Parathyroid adenoma (tissue), 2 donors: ENCODE measurements around the gene RAF1.

Experiments used
- H2AFZ ChIP-seq: fragments of 300-600 bp; sonication (generic); one replicate; pipeline ENCODE4 v1.7.0; 2017; ENCODE audit warnings: antibody characterized with exemption, mild to moderate bottlenecking
- H3K27ac ChIP-seq: fragments of 300-600 bp; sonication (generic); one replicate; pipeline ENCODE4 v1.7.0; 2017
- H3K27me3 ChIP-seq: fragments of 300-600 bp; sonication (generic); one replicate; pipeline ENCODE4 v1.7.0; 2017; ENCODE audit warnings: low read length; ENCODE audit not compliant: control insufficient read depth, insufficient read depth
- H3K36me3 ChIP-seq: fragments of 300-600 bp; sonication (generic); one replicate; pipeline ENCODE4 v1.7.0; 2017; ENCODE audit warnings: low read length; ENCODE audit not compliant: control insufficient read depth, insufficient read depth
- H3K4me1 ChIP-seq: fragments of 300-600 bp; sonication (generic); one replicate; pipeline ENCODE4 v1.7.0; 2017; ENCODE audit warnings: control low read depth
- H3K4me2 ChIP-seq: fragments of 300-600 bp; sonication (generic); one replicate; pipeline ENCODE4 v1.7.0; 2017; ENCODE audit warnings: low read length
- H3K4me3 ChIP-seq: fragments of 300-600 bp; sonication (generic); one replicate; pipeline ENCODE4 v1.7.0; 2017; ENCODE audit warnings: low read depth, low read length
- H3K79me2 ChIP-seq: fragments of 300-600 bp; sonication (generic); one replicate; pipeline ENCODE4 v1.7.0; 2017; ENCODE audit warnings: control low read depth
- H3K9ac ChIP-seq: fragments of 300-600 bp; sonication (generic); one replicate; pipeline ENCODE4 v1.7.0; 2017; ENCODE audit warnings: mild to moderate bottlenecking
- H3K9me3 ChIP-seq: fragments of 300-600 bp; sonication (generic); one replicate; pipeline ENCODE4 v1.7.0; 2017; ENCODE audit warnings: low read length; ENCODE audit not compliant: control insufficient read depth
- TF ChIP-seq, protein P1 (sequence below): fragments of 300-600 bp; sonication (generic); IDR thresholded peaks from one replicate; pipeline ENCODE4 v1.7.0; 2017; ENCODE audit warnings: antibody characterized with exemption, mild to moderate bottlenecking
- donor health status: primary hyperparathyroidism.

The RAF1 gene

DNA sequence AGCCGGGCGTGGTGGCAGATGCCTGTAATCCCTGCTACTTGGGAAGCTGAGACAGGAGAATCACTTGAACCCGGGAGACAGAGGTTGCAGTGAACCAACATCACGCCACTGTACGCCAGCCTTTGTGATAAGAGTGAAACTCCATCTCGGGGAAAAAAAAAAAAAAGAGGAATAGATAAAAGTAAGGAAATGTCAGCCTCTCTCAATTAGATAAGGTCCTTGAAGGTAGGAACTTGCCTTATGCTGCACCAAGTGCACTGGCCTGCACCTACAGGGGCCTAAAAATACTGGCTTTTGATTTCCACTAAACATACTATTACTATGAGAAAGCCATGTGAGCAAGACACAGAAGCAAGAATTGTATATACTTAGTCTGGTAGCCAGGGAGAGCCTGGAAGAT, 7.1 kb downstream of the RAF1 start:
- Histone ChIP-seq H3K79me2 (peaks cover 76% of the 10 kb centered on the region), H3K27ac (no peak overlapping the region), H3K9ac (no peak overlapping the region), H3K27me3 (no peaks in the 10 kb centered on the region), H3K36me3 (no peaks in the 10 kb centered on the region), H3K4me1 (peaks cover 7% of the 10 kb centered on the region), H2AFZ (no peak overlapping the region), H3K9me3 (no peaks in the 10 kb centered on the region), H3K4me2 (no peak overlapping the region), H3K4me3 (no peak overlapping the region)
- TF ChIP-seq, protein P1, sequence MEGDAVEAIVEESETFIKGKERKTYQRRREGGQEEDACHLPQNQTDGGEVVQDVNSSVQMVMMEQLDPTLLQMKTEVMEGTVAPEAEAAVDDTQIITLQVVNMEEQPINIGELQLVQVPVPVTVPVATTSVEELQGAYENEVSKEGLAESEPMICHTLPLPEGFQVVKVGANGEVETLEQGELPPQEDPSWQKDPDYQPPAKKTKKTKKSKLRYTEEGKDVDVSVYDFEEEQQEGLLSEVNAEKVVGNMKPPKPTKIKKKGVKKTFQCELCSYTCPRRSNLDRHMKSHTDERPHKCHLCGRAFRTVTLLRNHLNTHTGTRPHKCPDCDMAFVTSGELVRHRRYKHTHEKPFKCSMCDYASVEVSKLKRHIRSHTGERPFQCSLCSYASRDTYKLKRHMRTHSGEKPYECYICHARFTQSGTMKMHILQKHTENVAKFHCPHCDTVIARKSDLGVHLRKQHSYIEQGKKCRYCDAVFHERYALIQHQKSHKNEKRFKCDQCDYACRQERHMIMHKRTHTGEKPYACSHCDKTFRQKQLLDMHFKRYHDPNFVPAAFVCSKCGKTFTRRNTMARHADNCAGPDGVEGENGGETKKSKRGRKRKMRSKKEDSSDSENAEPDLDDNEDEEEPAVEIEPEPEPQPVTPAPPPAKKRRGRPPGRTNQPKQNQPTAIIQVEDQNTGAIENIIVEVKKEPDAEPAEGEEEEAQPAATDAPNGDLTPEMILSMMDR, result no peak

DNA sequence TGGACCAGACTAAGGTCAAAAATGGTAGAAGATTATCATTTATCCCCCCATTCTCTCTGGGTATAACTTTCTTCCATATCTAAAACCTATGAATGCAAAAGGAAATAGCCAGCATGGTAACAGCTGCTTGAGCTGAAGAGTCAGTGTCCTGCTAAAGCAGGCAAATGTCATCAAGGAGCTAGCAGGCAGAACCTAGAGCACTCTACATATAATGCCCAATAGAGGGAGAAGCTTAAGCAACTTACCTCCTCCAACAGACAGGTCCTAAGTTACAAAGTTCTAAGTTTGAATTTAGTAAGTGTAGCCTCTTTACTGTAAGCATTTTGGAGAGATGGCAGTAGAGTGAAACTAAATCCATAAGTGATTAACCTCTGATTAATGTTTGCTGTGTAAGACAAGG, 7.7 kb downstream of the RAF1 start:
- Histone ChIP-seq H3K27me3 (no peaks in the 10 kb centered on the region), H3K9ac (no peak overlapping the region), H3K4me2 (no peak overlapping the region), H3K79me2 (peaks cover 74% of the 10 kb centered on the region), H3K36me3 (no peaks in the 10 kb centered on the region), H3K9me3 (no peaks in the 10 kb centered on the region), H3K4me3 (no peak overlapping the region), H3K27ac (no peak overlapping the region), H3K4me1 (peaks cover 7% of the 10 kb centered on the region), H2AFZ (no peak overlapping the region)
- TF ChIP-seq, protein P1, result no peak

DNA sequence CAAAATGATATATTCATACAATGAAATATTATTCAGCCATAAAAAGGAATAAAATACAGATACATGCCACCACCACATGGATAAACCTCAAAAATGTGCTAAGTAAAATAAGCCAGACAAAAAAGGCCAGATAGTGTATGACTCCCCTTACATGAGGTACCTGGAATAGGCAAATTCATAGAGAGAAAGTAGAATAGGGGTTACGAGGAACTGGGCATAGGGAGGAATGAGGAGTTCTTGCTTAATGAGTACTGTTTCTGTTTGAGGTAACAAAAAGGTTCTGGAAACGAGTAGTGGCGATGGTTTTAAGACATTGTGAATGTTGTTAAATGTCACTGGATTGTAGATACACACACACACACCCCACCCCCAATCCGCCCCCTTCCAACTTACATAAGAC, 8.2 kb downstream of the RAF1 start:
- TF ChIP-seq, protein P1, result no peak
- no peak overlapping the region for H3K27ac ChIP-seq
- no peak overlapping the region for H3K4me3 ChIP-seq
- H3K9me3 ChIP-seq, result no peaks in the 10 kb centered on the region
- H3K4me1 ChIP-seq, result peaks cover 8% of the 10 kb centered on the region
- H3K36me3 ChIP-seq, result no peaks in the 10 kb centered on the region
- no peak overlapping the region for H3K4me2 ChIP-seq
- H3K9ac ChIP-seq, result no peak overlapping the region
- no peak overlapping the region for H2AFZ ChIP-seq
- H3K27me3 ChIP-seq, result no peaks in the 10 kb centered on the region
- peaks cover 72% of the 10 kb centered on the region for H3K79me2 ChIP-seq

DNA sequence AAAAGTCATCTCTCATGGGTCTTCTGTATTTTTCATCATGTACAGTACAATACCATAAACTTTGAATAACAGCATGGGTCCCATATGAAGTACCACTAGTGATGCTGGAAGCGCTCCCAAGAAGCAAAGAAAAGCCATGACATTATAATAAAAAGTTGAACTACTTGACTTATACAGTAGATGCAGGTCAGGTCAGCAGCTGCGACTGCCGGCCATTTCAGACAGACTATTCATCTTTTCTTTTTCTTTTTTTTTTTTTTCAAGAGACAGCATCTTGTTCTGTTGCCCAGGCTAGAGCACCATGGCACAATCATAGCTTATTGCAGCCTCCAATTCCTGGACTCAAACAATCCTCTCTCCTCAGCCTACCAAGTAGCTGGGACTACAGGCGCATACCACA, 10.2 kb downstream of the RAF1 start:
- H3K36me3 ChIP-seq, result no peaks in the 10 kb centered on the region
- H3K4me1 ChIP-seq, result peaks cover 9% of the 10 kb centered on the region
- H3K4me3 ChIP-seq, result no peak overlapping the region
- TF ChIP-seq, protein P1, result no peak
- H3K27me3 ChIP-seq, result no peaks in the 10 kb centered on the region
- H2AFZ ChIP-seq, result no peak overlapping the region
- no peaks in the 10 kb centered on the region for H3K9me3 ChIP-seq
- H3K4me2 ChIP-seq, result no peak overlapping the region
- peaks cover 75% of the 10 kb centered on the region for H3K79me2 ChIP-seq
- H3K27ac ChIP-seq, result no peak overlapping the region
- no peak overlapping the region for H3K9ac ChIP-seq

DNA sequence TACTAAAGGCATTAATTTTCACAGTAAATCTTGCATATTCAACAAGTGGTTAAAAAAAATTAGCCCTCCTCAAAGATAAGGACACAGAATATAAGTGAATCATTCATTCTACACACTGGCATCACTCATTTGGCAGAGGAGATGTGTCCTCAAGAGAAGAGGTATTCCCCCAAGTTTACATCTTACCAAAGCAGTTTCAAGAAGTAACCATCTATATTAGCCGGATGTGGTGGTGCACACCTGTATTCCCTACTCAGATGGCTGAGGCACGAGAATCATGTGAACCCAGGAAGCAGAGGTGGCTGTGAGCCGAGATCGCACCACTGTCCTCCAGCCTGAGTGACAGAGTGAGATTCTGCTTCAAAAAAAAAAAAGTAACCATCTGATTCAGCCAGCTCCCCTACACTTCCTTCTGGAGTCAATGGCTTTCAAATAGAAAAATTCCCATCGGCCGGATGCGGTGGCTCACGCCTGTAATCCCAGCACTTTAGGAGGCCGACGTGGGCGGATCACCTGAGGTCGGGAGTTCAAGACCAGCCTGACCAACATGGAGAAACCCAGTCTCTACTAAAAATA, 15.4 kb downstream of the RAF1 start:
- no peaks in the 10 kb centered on the region for H3K27me3 ChIP-seq
- TF ChIP-seq, protein P1, result no peak
- no peak overlapping the region for H3K27ac ChIP-seq
- H3K79me2 ChIP-seq, result peaks cover 57% of the 10 kb centered on the region
- H3K4me3 ChIP-seq, result no peak overlapping the region
- peaks cover 2% of the 10 kb centered on the region for H3K4me1 ChIP-seq
- no peak overlapping the region for H2AFZ ChIP-seq
- H3K9me3 ChIP-seq, result no peaks in the 10 kb centered on the region
- H3K4me2 ChIP-seq, result no peak overlapping the region
- no peak overlapping the region for H3K9ac ChIP-seq
- no peaks in the 10 kb centered on the region for H3K36me3 ChIP-seq
